NCI-H1092 treated with DMSO at 0.1 percent for 48 hours (cell line): ENCODE results near the gene ALDOA.
A peak's percentile ranks its signal among the peaks of the same experiment; 100 is the strongest.
"Not testable (repeated sequence)": the region's sequence is repeated elsewhere in the genome, so short reads cannot be mapped to it uniquely, and the experiment has no call there.

Experiments used
- DNase-seq: peaks from one replicate; lab custom pipeline; 2025; lab: John Stamatoyannopoulos, UW

Gene ALDOA

DNA sequence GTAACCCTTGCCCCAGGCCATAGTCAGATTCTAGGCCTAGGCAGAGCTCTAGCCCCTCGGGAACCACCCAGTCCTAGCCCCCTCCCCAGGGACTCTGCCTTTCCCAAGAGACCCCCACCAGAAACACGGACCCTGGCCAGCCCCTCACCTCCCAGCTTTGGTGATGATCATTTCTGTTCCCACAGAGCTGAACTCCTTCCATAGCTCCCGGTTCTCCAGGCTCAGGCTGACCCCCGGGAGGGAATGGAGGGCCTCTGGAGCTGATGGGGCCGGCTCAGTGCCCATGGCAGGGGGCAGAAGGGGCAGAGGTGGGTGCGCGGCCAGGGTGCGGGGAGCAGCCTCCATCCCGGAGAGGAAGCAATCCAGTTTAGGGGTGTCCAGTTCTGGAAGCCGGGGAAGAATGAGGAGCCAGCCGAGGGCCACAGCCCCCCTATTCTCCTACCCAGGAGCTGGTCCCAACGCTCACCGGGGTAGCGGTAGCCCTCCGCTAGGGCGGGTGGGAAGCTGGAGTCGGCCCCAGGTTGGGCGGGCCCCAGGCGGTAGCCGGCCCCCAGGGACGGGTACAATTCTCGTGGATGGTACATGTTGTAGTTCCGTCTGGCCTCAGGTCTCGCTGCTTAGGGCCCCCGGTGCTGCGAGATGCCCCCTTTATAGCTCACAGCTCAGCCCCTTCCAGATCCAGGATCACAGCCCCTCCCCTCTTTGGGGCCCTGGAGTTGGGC is 25.2 kb downstream of the ALDOA start:
- no peak for DNase-seq

- DNase-seq, result peak; percentile 83
Measured at GRCh38 chr16:30091474-30092372, 26.2 kb downstream of the ALDOA start, which contains the start of gene TBX6. TBX6 (minus strand) TSS chr16:30091924; CDS start chr16:30091193, 731 bp downstream.

DNA sequence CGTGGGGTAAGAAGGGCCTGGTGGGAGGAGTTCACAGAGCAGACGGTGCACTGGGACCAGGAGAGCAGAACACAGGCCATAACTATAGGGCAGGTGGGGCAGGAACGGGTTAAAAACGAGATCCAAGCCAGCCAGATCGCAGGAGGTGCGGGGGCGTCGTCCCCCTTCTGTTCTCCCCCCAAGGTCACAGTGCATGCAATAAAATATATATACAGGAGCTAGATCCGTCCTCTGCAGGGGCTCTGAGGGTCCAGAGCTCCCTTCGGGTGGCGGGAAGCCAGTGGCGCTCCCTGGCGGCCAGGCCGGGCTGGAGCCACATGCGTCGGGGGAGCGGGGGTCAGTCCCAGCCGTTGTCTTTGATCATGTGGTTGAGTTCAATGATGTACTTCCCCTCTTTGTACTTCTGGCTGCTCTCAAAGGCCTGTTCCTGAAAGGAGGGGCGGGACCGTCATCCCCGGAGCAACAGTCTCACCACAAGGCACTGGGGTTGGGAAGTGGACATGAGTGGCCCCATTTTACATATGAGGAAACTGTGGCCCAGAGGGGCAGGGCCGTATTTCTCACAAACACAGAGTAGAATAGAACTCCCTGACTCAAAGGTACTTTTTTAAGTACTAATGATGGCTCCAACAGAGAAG is 26.9 kb downstream of the ALDOA start:
- DNase-seq, result peak; percentile 49

DNA sequence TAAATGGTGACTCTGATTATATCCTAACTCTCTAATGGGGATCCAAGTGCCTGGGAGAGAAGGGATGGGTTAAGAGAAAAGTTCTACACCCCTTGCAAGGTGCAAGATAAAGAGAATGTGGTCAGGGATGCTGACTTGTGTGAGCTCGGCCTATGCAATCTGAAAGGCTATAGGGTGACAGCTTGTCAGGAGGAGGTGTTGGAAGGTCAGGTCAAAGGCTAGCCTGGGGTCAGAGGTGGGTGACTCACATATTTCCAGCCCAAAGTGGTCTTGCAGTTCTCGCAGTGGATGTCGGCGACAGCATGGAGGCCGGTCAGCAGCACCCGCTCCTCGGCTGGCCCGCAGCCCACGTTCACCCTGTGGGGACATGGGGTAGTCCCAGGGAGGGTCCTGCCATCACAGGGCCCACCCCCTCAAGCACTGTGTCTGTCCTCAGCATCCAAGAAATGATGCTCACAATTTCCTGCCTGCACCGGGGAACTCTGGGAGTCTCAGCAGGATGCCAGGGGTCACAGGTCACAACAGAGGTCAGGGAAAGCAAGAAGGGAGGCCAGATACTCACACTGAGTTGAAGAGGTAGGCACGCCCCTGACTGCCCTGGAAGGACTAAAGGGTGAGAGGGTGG is 29.1 kb downstream of the ALDOA start:
- DNase-seq, result no peak

DNA sequence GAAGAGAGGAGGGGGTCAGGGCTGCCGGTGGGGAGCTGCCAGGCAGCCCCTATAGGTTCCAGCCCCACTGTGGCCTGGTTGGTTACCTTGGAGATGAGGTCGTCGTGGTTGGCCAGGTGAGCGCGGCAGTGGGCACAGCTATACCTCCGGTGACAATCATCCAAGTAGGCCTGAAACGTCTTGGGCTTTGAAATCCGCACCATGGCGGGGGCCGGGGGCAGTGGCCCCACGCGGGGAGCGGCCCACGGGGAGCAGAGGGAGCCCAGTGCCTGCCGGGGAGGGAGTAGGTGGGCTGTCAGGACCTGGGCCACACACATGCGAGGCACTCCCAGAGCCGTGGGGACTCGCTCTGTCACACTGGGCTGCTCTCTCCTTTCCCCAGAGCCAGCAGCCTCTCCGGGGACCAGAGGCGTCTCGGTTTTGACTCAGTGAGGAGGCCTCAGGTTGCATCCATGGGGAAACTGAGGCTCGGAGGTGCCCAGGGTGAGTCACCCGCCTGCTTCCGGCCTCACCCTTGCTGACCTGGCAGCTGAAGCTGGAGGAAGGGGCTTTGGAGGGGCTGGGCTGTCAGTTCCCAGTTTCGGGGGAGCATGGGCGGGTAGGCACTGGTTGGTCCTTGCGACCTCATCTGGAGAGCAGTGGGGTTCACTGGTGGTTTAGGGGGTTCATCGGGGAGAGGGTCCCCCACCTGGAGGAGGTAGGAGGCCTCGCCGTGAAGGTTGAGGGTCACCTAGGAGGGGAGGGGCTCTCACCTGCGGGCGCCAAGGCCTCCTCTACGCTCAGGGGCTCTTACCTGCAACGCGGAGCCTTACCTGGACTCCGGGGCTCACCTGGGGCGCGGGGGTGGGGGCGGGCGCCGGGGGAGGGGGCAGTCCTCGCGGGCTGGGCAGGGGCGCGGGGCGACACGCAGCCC is 29.9 kb downstream of the ALDOA start:
- no peak for DNase-seq

DNA sequence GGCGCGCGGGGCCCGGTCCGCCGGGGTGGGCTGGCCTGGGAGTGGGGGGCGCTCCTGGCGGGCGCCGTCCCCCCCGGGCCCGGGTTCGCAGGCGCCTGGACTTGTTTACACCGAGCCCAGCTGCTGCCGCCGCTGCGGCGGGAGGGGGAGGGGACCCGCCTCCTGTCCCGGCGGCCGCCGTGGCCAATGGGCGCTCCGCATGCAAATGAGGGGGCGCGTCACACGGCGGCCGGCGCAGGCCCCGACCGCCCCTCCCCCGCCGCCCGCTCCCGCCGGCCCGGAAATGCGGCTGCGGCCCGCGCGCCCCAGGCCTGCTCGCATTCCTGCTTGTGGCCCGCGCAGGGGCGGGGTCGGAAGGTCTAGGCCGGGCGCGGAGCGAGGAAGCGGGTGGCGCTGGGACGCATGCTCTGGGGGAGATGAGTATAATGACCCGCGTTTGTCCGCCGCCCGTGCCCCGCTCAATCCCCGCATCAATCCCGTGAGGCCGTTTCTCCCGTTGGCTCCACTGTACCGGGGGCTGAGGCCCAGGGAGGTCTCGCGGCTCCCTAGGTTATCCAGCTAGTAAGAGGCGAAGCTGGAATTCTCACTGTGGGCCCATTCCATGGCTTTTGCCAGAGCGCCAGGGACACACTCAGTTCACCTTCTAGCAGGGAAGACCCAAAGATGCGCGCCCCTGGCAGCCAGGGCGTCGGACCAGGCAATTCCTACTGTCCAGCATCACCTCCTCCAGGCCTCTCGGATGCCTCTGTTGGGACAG is 30.7 kb downstream of the ALDOA start, which contains the start of gene YPEL3:
YPEL3 (minus strand) TSS at position 109 of the 757 bp plus-strand sequence. CDS start 731 bp downstream, outside the sequence.
- peak; percentile 77 for DNase-seq

DNA sequence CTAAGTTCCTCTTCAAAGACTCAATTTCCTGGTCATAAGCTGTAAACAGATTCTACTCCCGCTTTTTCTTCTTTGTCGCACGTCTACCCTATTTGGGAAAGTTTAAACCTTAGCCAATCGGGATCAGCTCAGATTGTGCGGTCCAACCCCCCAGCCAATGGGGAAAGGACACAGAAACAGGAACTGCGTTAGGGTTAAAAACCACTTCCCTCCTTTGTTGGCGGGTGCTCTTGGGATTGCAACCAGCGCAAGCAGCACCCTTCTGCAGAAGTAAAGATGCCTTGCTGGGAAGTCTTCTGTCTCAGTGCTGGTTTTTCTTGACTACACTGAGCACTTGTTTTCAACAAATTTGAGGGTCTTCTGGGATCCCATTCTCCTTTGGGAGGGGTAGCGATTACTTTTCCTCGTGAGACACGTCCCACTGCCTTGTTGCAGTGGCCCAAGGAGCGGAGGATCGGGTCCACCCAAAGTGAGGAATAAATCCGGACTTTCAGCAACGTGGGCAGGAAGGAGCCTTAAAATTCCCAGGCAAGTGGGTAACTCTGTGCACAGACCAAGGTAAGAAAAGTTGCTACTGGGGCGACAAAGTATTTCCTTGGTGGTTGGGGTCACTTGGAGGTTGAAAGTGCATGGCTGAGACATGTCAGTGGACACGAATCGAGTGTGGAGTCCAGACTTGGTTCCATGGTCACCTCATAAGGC is 31.5 kb downstream of the ALDOA start:
- DNase-seq, result no peak

DNA sequence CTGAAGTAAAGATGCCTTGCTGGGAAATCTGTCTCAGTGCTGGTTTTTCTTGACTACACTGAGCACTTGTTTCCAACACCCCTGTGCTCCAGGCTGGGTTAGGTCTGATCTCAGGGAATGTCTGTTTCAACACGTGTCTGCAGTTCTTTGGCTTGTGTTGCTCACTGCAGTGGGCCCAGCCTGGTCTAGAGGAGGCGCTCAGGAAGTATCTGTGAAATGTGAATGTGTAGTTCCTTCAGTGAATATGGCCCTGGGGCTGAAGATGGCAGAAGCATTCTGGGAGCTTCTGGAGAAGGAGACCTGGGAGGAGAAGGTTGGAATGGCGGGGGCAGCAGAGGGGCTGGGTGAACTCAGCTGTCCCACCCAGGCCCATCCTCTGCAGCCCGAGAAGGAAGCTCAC is 38.5 kb downstream of the ALDOA start:
- DNase-seq, result no peak

GRCh38 chr16:30104492-30104891 is 38.9 kb downstream of the ALDOA start:
- DNase-seq, result no peak

DNA sequence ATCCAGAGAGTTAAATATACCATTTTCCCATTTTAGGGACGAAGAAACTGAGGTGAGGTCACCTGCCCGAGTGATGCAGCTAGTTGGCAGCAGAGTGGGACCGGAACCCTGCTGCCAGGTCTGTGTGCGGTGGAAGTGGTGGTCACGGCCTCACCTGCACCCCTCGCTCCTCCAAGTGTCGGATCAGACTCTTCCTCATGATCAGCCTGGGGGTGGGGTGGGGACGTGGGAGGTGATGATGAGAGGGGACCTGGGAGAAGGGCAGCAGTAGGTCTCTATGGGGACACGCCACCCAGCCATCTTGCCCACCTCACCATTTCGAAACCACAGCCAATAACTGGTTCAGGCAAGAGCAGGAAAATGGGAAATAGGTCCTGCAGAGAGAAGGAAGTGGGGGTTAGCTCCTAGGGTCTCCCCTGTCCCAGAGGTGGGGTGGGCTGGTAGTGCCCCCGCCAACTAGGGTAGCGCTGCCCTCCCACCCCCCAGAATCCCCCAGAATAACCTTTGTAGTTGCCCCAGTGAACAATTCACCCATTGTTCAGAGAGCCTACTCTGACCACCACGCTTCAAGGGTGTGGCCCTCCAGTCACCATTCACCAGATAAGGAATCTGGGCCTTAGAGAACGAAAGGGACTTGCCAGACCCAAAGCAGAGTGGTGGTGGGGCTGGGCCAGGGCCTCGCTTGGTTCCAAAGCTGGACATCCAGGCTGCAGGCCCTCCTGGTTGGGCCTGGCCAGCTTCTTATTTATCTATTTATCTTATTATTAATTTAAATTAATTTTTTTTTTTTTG is 42.7 kb downstream of the ALDOA start:
- DNase-seq, result no peak

DNA sequence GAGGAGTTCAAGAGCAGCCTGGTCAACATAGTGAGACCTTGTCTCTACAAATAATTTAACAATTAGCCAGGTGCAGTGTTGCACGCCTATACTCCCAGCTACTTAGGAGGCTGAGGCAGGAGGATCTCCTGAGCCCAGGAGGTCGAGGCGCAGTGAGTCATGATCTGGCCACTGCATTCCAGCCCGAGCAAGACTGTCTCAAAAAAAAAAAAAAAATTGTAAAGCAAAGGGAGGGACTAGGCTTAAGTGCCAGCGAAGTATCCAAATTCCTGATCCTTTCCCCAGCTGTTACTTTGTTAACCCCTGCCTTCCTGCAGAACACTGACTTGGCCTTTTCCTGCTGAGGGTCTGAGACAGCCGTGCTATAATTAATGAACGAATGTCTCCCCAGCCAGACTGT is 45.1 kb downstream of the ALDOA start:
- DNase-seq, result no peak

DNA sequence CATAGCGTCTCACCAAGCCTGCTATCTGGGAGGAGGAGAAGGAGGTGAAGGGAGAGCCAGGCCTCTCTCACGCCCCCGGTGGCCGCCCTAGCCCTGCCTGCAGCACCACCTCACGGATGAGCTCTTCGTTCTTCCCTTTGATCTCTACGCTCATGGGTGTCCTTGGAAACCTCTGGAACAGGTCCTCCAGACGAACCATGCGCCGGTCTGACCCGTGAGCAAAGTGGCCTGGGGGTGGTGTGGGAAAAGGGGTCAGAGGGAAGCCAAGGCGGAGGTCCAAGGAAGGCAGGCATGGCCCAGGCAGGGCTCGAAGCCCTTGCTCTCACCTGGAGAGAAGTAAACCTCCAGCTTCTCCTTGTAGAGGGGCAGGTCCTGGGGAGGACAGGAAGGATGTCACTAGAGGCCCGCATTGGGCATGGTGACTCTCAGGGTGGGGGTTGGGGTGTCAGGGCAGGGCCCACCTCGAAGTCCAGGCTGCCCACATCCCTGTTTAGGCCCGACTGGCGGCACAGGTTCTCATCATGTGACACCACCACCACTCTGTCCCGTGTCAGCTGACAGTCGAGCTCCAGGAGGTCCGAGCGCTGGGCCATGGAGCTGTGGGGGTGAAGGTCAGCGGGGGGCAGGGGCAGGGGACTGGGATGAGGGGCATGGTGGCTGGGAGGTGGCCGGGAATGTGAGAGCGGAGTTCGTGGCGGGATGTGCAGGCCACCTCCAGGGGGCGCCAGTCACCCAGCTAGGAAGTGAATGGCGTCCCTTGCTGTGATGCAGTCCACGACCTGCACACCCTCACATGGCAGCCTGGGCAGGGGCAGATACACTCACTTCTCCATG is 46.9 kb downstream of the ALDOA start:
- no peak for DNase-seq

DNA sequence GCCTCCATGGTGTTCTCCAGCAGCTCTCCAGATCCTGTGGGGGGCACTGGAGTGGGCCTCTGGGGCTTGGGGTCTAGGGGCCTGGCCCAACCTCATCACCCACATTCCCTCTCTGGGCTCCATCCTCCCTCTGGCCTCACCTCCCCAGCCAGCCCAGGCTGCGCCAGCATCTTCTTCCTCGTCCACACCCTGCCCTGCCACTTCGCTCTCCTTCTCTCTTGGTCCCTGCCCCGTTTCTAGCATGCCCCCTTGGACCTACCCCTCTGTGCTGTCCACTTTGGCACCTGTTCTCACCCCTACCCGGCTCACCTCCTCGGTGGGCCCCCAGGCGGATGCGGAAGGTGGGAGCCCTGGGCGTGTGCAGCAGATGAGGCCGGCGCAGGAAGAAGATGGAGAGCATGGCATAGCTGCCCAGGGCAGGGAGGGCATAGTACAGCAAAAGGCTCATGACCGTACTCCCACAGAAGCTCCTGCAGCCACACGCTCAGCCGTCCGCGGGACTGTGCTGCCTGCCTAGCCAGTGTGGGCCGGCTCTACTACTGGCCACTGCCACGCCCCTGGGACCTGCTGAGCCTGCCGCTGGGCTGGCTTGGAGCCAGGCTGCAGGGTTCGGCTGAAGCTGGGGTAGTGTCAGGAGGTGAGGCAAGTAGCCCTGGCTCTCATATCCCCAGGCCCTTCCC is 47.6 kb downstream of the ALDOA start, which contains the start of gene GDPD3:
GDPD3 (minus strand) TSS at position 507 of the 680 bp plus-strand sequence; CDS start at position 448, 59 bp downstream.
- no peak for DNase-seq

- no peak for DNase-seq
Measured at GRCh38 chr16:30113711-30114333, 48.3 kb downstream of the ALDOA start.

- no peak for DNase-seq
Measured at GRCh38 chr16:30114411-30114810, 48.9 kb downstream of the ALDOA start.

- not testable (repeated sequence) for DNase-seq
Measured at GRCh38 chr16:30114833-30115232, 49.3 kb downstream of the ALDOA start.

GRCh38 chr16:30115238-30115637 is 49.7 kb downstream of the ALDOA start:
- DNase-seq, result no peak
